PC-3 (cell line): ENCODE measurements around the gene MCTP2. TPM values are rescaled to one million over a fixed set of nuclear protein-coding genes. Genes with fewer than 3 reads are reported as not detected.

Experiments used
- ATAC-seq: fragments of 200-7000 bp; cut with Tn5 transposase; 2 replicates; pipeline ENCODE4 v1.9.1; 2020; ENCODE audit warnings: mild to moderate bottlenecking, moderate library complexity
- BruUV-seq: library from RNA; stranded (reverse); fragments of 400-500 nt; replicated peaks from 2 replicates; lab custom pipeline; 2021; lab: Mats Ljungman, UMichigan
- CTCF ChIA-PET: fragments of 300-600 bp; sonication (Branson Sonifier 250); formaldehyde crosslinking; loops from one replicate; lab custom pipeline; 2022; ENCODE audit warnings: antibody characterized with exemption; lab: Charles Lee
- POLR2A ChIA-PET: fragments of 300-600 bp; sonication (Branson Sonifier 250); formaldehyde crosslinking; loops from one replicate; lab custom pipeline; 2022; ENCODE audit warnings: antibody characterized with exemption; ENCODE audit not compliant: unreplicated experiment; lab: Charles Lee
- DNase-seq: peaks from one replicate; pipeline ENCODE4 v3.0.0-alpha.2; 2015
- H2AFZ ChIP-seq: fragments of 300-600 bp; sonication (generic); 2 replicates; pipeline ENCODE4 v1.6.0; 2016; ENCODE audit warnings: antibody characterized with exemption, low read length
- H3F3A ChIP-seq: fragments of 300-600 bp; sonication (generic); one replicate; pipeline ENCODE4 v1.6.0; 2017; ENCODE audit warnings: antibody characterized with exemption, low read length, control low read depth, mild to moderate bottlenecking; ENCODE audit not compliant: unreplicated experiment
- H3K27ac ChIP-seq: fragments of 300-600 bp; sonication (generic); 2 replicates; pipeline ENCODE4 v1.5.1; 2016; ENCODE audit warnings: mild to moderate bottlenecking, low read length
- H3K27me3 ChIP-seq: fragments of 300-600 bp; sonication (generic); 2 replicates; pipeline ENCODE4 v1.6.1; 2016; ENCODE audit warnings: low read length, mixed read lengths
- H3K36me3 ChIP-seq: fragments of 300-600 bp; sonication (generic); 2 replicates; pipeline ENCODE4 v1.6.1; 2016; ENCODE audit warnings: low read depth, mixed run types, low read length, mixed read lengths
- H3K4me1 ChIP-seq: fragments of 300-600 bp; sonication (generic); 2 replicates; pipeline ENCODE4 v1.5.1; 2016; ENCODE audit warnings: low read length; ENCODE audit not compliant: insufficient read depth
- H3K4me2 ChIP-seq: fragments of 300-600 bp; sonication (generic); 2 replicates; pipeline ENCODE4 v1.6.0; 2016; ENCODE audit warnings: low read length
- H3K4me3 ChIP-seq: fragments of 300-600 bp; sonication (generic); 2 replicates; pipeline ENCODE4 v1.5.1; 2016; ENCODE audit warnings: mild to moderate bottlenecking, low read length, mixed read lengths
- H3K79me2 ChIP-seq: fragments of 300-600 bp; sonication (generic); 2 replicates; pipeline ENCODE4 v1.6.1; 2017; ENCODE audit warnings: low read length, mixed read lengths
- H3K9ac ChIP-seq: fragments of 300-600 bp; sonication (generic); 2 replicates; pipeline ENCODE4 v1.6.0; 2016; ENCODE audit warnings: mild to moderate bottlenecking, low read length
- H3K9me2 ChIP-seq: fragments of 300-600 bp; sonication (generic); replicated peaks from 2 replicates; pipeline ENCODE4 v1.6.1; 2016; ENCODE audit warnings: mixed run types, low read length, mixed read lengths
- H3K9me3 ChIP-seq: fragments of 300-600 bp; sonication (generic); 2 replicates; pipeline ENCODE4 v1.6.1; 2016; ENCODE audit warnings: low read length, mixed read lengths
- H4K20me1 ChIP-seq: fragments of 300-600 bp; sonication (generic); 2 replicates; pipeline ENCODE4 v1.6.1; 2016; ENCODE audit warnings: low read length, mixed read lengths
- CTCF ChIP-seq: fragments of 300-600 bp; sonication (generic); conservative IDR thresholded peaks from 2 replicates; pipeline ENCODE4 v1.5.1; 2017; ENCODE audit warnings: antibody characterized with exemption, low read depth, mild to moderate bottlenecking, low read length
- EZH2 ChIP-seq: fragments of 300-600 bp; sonication (generic); IDR thresholded peaks from one replicate; pipeline ENCODE4 v1.6.1; 2017; ENCODE audit warnings: antibody characterized with exemption, mild to moderate bottlenecking, low read length; ENCODE audit not compliant: unreplicated experiment
- EZH2phosphoT487 ChIP-seq: fragments of 300-600 bp; sonication (generic); IDR thresholded peaks from 2 replicates; pipeline ENCODE4 v1.6.1; 2018; ENCODE audit warnings: mild to moderate bottlenecking, antibody characterized with exemption, low read length, borderline replicate concordance
- intact Hi-C: fragments of 100-400 bp; cut with micrococcal nuclease; formaldehyde crosslinking; loops from 2 replicates; pipeline ENCODE4 v1.9.0; 2023
- total RNA-seq: library from RNA; depleted of rRNA; stranded (reverse); fragments of >200 nt; gene quantifications from 2 replicates; pipeline ENCODE4 v1.2.3, GENCODE V29; 2014

Gene MCTP2
- total RNA-seq, 1 experiment from 2014 or later, result 6.2 TPM

- H3K27ac ChIP-seq, result no peak overlapping the region
- DNase-seq (no peak), ATAC-seq (no peak)
- intact Hi-C loops, result no loop called here
- H3K4me2 ChIP-seq, result no peak overlapping the region
- H3K79me2 ChIP-seq, result no peaks in the 10 kb centered on the region
- H3K27me3 ChIP-seq, result no peaks in the 10 kb centered on the region
- H3K4me3 ChIP-seq, result no peak overlapping the region
- CTCF ChIA-PET, result no interaction called here
- no peak for TF ChIP-seq CTCF
- TF ChIP-seq EZH2phosphoT487, result no peak
- no peak for TF ChIP-seq EZH2
- H3K9me3 ChIP-seq, result 0 out of 2 replicates have a peak, but pooled peaks cover 6% of the 10 kb centered on the region
- H3K9ac ChIP-seq, result no peak overlapping the region
- H3K9me2 ChIP-seq, result no peaks in the 10 kb centered on the region
- H4K20me1 ChIP-seq, result no peaks in the 10 kb centered on the region
- POLR2A ChIA-PET, result no interaction called here
- no peak overlapping the region for H2AFZ ChIP-seq
- no peaks in the 10 kb centered on the region for H3K36me3 ChIP-seq
- no TSS peak for BruUV-seq
- H3F3A ChIP-seq, result no peaks in the 10 kb centered on the region
- no peaks in the 10 kb centered on the region for H3K4me1 ChIP-seq
These were observed 63.2 kb downstream of the MCTP2 start for GRCh38 chr15:94294556-94294955.

GRCh38 chr15:94295275-94295674 lies 63.9 kb downstream of the MCTP2 start:
- intact Hi-C loops, result no loop called here
- Histone ChIP-seq H3K27ac (no peak overlapping the region), H4K20me1 (no peaks in the 10 kb centered on the region), H3K9me2 (no peaks in the 10 kb centered on the region), H3F3A (no peaks in the 10 kb centered on the region), H3K4me1 (no peaks in the 10 kb centered on the region), H3K36me3 (no peaks in the 10 kb centered on the region), H3K4me2 (no peak overlapping the region), H3K79me2 (no peaks in the 10 kb centered on the region), H3K4me3 (no peak overlapping the region), H3K9ac (no peak overlapping the region), H2AFZ (no peak overlapping the region), H3K9me3 (0 out of 2 replicates have a peak, but pooled peaks cover 5% of the 10 kb centered on the region), H3K27me3 (no peaks in the 10 kb centered on the region)
- ChIA-PET CTCF (no interaction called here), POLR2A (no interaction called here)
- DNase-seq, result no peak
- TF ChIP-seq EZH2phosphoT487 (no peak), EZH2 (no peak), CTCF (no peak)
- no peak for ATAC-seq
- BruUV-seq, result no TSS peak

GRCh38 chr15:94296717-94297116 lies 65.4 kb downstream of the MCTP2 start:
- H3K27me3 ChIP-seq, result no peaks in the 10 kb centered on the region
- no peaks in the 10 kb centered on the region for H3K79me2 ChIP-seq
- no peak overlapping the region for H3K9ac ChIP-seq
- H2AFZ ChIP-seq, result no peak overlapping the region
- no peaks in the 10 kb centered on the region for H4K20me1 ChIP-seq
- H3K9me3 ChIP-seq, result no peaks in the 10 kb centered on the region
- CTCF ChIA-PET, result no interaction called here
- no peaks in the 10 kb centered on the region for H3F3A ChIP-seq
- TF ChIP-seq CTCF, result no peak
- no peak for TF ChIP-seq EZH2phosphoT487
- no peak for TF ChIP-seq EZH2
- no TSS peak for BruUV-seq
- no peak overlapping the region for H3K4me3 ChIP-seq
- H3K4me2 ChIP-seq, result no peak overlapping the region
- no peak overlapping the region for H3K27ac ChIP-seq
- no peaks in the 10 kb centered on the region for H3K9me2 ChIP-seq
- intact Hi-C loops, result no loop called here
- ATAC-seq, result no peak
- POLR2A ChIA-PET, result no interaction called here
- no peak for DNase-seq
- no peaks in the 10 kb centered on the region for H3K4me1 ChIP-seq
- H3K36me3 ChIP-seq, result no peaks in the 10 kb centered on the region
